GM10248 (cell line): ENCODE results near the gene AADACL4.

Experiments
- CTCF ChIA-PET: fragments of 300-600 bp; sonication (Branson Sonifier 250); formaldehyde crosslinking; extraction: SDS; loops from one replicate; lab custom pipeline; 2021; ENCODE audit warnings: antibody characterized with exemption; lab: Yijun Ruan, JAX
- POLR2A ChIA-PET: fragments of 350-650 bp; sonication (Branson Sonifier 250); formaldehyde crosslinking; extraction: SDS; loops from one replicate; lab custom pipeline; 2020; ENCODE audit warnings: antibody characterized with exemption; lab: Yijun Ruan, JAX
- DNase-seq: peaks from one replicate; pipeline ENCODE4 v3.0.0; 2012; ENCODE audit errors: extremely low spot score
- TF ChIP-seq, protein P1 (sequence below): IDR thresholded peaks from 2 replicates; pipeline ENCODE4 v1.5.1; 2012; ENCODE audit warnings: mild to moderate bottlenecking, low read depth; ENCODE audit errors: extremely low read depth, missing control alignments, control extremely low read depth

Gene AADACL4

DNA sequence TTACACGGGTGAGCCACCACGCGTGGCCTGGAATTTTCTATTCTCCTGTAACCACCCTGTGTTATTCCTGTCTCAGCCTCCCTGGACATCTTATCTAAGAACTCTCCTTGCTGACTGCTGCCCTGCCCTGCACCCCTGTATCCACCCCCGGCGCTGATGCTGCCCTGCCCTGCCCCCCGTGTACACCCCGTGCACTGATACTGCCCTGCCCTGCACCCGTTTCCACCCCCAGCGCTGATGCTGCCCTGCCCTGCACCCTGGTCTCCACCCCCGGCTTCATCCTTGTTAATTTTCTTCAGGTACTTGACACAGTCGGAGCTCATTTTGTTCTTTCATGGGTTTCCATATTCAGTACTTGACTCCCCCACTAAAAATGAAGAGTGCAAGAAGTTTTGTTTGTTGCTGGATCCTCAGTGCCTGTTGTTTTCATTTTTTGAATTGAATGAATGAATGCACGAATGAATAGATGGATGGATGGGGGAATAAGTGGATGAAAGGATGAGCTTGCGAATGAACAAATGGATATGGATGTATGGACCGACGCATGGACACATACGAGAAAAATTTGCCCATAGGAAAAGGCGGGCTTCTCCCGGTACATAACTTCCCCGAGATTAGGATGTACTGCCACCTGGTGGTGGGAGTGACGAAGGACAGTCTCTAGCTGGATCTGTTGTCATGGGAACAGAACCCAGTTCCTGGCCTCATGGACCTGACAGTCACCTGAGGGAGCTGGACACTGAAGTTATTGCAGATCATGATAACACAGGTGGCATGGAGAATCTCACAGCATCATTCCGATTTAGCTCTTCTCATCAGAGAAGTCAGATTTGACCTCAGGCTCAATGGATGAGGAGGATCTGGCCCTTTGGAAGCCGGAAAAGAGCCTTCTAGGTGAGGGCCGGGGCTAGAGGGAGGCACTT, 14.9 kb downstream of the AADACL4 start:
- POLR2A ChIA-PET = no interaction called here
- CTCF ChIA-PET = interaction anchor here (0.6 to 3.9 kb wide), 32 partner anchors 9 to 535 kb away, joined by 3 to 34 read pairs (median 4); partner anchors contain the start of gene AADACL4
- TF ChIP-seq, protein P1, sequence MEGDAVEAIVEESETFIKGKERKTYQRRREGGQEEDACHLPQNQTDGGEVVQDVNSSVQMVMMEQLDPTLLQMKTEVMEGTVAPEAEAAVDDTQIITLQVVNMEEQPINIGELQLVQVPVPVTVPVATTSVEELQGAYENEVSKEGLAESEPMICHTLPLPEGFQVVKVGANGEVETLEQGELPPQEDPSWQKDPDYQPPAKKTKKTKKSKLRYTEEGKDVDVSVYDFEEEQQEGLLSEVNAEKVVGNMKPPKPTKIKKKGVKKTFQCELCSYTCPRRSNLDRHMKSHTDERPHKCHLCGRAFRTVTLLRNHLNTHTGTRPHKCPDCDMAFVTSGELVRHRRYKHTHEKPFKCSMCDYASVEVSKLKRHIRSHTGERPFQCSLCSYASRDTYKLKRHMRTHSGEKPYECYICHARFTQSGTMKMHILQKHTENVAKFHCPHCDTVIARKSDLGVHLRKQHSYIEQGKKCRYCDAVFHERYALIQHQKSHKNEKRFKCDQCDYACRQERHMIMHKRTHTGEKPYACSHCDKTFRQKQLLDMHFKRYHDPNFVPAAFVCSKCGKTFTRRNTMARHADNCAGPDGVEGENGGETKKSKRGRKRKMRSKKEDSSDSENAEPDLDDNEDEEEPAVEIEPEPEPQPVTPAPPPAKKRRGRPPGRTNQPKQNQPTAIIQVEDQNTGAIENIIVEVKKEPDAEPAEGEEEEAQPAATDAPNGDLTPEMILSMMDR = peak; percentile 76
- peak; percentile 90 for DNase-seq

DNA sequence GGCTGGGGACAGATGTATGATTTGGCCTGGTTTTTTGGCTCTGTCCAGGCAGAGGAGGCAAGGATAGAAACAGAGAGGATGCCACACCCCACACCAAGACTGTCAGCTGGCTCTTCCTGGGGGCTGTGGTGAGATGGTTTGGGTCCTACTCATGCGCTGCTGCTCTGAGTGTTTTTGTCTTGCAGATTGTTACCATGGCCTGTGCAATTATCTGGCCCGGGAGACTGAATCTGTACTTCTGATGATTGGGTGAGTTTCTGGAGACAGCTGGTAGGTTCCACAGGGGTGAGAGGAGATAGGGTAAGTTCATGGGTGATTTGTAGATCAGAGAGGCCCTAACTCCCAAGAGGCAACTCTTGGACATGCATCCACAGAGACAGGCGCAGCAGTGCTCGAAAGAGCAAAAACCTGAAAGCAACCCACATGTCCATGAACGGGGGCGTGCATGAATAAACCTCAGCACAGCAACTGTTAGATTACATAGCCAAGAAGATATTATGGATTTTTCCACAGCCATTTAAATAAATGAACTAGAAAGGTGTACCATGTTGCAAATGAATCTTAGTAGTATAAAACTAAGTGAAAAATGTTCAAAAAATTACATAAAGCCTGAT, 17.8 kb downstream of the AADACL4 start:
- ChIA-PET POLR2A (no interaction called here), CTCF (interaction anchor here (1.1 kb wide), 1 partner anchor 11 kb away, joined by 4 read pairs; no protein-coding TSS in a partner anchor)
- DNase-seq = no peak
- TF ChIP-seq, protein P1 = no peak

DNA sequence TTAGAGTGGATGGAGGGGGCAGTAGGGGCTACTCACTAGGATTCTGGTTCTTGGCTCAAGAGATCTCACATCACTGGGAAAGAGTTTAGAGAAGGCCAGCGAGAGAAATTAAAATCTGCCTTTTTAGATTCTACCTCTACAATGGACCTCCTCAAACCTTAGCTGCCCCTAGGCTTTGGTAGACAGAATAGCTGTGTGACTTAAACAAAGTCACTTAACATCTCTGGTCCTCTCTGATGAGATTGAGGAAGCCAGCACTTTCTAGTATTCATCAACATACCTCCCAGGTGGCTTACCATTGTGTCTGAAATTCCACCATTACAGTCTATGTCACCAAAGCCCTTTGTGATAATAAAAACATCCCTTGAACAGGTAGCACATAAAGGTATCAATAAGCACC, 18.7 kb downstream of the AADACL4 start:
- ChIA-PET CTCF (interaction anchor here (1.6 kb wide), 1 partner anchor 390 kb away, joined by 3 read pairs; no protein-coding TSS in a partner anchor), POLR2A (no interaction called here)

DNA sequence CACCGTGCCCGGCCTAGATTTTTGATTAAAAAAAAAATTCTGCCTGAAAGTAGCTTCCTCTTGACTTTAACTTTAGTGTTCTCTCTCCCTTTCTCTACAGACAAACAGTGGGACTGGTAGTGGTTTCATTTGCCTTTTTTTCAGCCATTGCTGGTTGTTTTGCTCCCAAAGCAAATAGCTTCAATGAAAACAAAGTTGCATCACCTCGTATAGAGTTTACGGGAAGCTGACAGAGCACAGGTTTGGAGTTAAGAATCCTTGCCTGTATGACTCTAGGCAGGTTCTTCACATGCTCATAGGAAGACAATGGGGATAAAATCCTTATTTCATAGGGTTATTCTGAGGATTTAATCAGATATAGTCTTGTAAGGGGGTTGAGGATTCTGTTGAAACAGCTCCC, 21.6 kb downstream of the AADACL4 start:
- ChIA-PET CTCF (interaction anchor here (1.1 kb wide), 1 partner anchor 393 kb away, joined by 3 read pairs; no protein-coding TSS in a partner anchor), POLR2A (interaction anchor here (0.6 kb wide), 1 partner anchor 14 kb away, joined by 4 read pairs; no protein-coding TSS in a partner anchor)
- DNase-seq = no peak
- TF ChIP-seq, protein P1 = no peak

More for the DNA sequence above, 18.7 kb downstream of the AADACL4 start:
- no peak for DNase-seq
- TF ChIP-seq, protein P1 = no peak

DNA sequence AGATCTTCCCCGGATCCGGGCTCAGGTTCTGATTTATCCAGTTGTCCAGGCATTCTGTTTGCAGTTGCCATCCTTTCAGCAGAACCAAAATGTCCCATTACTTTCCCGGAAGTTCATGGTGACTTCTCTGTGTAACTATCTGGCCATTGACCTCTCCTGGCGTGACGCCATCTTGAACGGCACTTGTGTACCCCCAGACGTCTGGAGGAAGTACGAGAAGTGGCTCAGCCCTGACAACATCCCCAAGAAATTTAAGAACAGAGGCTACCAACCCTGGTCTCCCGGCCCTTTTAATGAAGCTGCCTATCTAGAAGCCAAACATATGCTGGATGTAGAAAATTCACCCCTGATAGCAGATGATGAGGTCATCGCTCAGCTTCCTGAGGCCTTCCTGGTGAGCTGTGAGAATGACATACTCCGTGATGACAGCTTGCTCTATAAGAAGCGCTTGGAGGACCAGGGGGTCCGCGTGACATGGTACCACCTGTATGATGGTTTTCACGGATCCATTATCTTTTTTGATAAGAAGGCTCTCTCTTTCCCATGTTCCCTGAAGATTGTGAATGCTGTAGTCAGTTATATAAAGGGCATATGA, 22.4 kb downstream of the AADACL4 start:
- TF ChIP-seq, protein P1 = no peak
- DNase-seq = no peak
- ChIA-PET CTCF (no interaction called here), POLR2A (no interaction called here)

DNA sequence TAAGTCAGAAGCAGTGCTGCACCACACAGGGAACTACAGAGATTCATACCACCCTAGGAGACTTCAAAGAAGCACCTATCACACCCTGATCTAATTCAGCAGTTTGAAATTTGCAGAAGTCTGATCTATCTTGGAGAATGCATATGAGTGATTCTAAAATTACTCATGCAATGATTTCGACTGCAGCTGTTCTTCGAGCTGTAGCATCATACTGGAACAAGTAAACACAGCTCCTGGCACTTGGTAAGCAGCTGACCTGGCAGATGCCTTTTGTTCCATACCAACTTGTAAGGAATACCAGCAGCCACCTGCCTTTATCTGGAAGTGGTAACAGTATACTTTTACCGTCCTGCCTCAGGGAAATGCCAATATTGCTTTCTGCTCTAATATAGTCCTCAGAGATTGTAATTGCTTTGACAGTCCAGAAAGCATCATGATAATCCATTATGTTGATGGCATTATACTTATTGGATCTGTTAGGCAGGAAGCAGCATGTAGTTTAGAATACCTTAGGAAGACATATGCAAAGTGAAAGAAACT, 25.7 kb downstream of the AADACL4 start:
- ChIA-PET POLR2A (no interaction called here), CTCF (interaction anchor here (3.8 kb wide), 1 partner anchor 11 kb away, joined by 24 read pairs; no protein-coding TSS in a partner anchor)
- TF ChIP-seq, protein P1 = no peak
- no peak for DNase-seq
